Measurements from ENCODE around the gene KIFC3.

Gene KIFC3

GRCh38 chr16:57791893-57792461 is 10.3 kb downstream of the KIFC3 start:
- TF ChIP-seq SIN3A (IDR thresholded peaks at IDR 0.05; ENCODE audit: borderline replicate concordance, insufficient read depth, low read length): no peak
- no peak for TF ChIP-seq REST (IDR thresholded peaks at IDR 0.05; ENCODE audit: insufficient read depth in 1 of 2, low read depth in 2 of 2, low read length in 2 of 2)
- no peak for TF ChIP-seq TAF1 (IDR thresholded peaks at IDR 0.05; ENCODE audit: borderline replicate concordance, insufficient read depth, low read length)
- TF ChIP-seq POLR2AphosphoS5 (IDR thresholded peaks at IDR 0.05; ENCODE audit: low read depth, low read length): no peak
- TF ChIP-seq FOXP2 (optimal IDR thresholded peaks at IDR 0.05; ENCODE audit: borderline replicate concordance, extremely low read depth, extremely low read length, insufficient read depth): no peak

GRCh38 chr16:57791195-57791892 is 10.9 kb downstream of the KIFC3 start:
- no peak for TF ChIP-seq POLR2AphosphoS5 (IDR thresholded peaks at IDR 0.05; ENCODE audit: low read depth, low read length)
- TF ChIP-seq SIN3A (IDR thresholded peaks at IDR 0.05; ENCODE audit: borderline replicate concordance, insufficient read depth, low read length): no peak
- no peak for TF ChIP-seq FOXP2 (optimal IDR thresholded peaks at IDR 0.05; ENCODE audit: borderline replicate concordance, extremely low read depth, extremely low read length, insufficient read depth)
- no peak for TF ChIP-seq TAF1 (IDR thresholded peaks at IDR 0.05; ENCODE audit: borderline replicate concordance, insufficient read depth, low read length)
- no peak for TF ChIP-seq REST (IDR thresholded peaks at IDR 0.05; ENCODE audit: insufficient read depth in 1 of 2, low read depth in 2 of 2, low read length in 2 of 2)

GRCh38 chr16:57788951-57789350 is 13.3 kb downstream of the KIFC3 start:
- TF ChIP-seq TAF1 (IDR thresholded peaks at IDR 0.05; ENCODE audit: borderline replicate concordance, insufficient read depth, low read length) (no peak), FOXP2 (optimal IDR thresholded peaks at IDR 0.05; ENCODE audit: borderline replicate concordance, extremely low read depth, extremely low read length, insufficient read depth) (no peak), REST (IDR thresholded peaks at IDR 0.05; ENCODE audit: insufficient read depth in 1 of 2, low read depth in 2 of 2, low read length in 2 of 2) (no peak), SIN3A (IDR thresholded peaks at IDR 0.05; ENCODE audit: borderline replicate concordance, insufficient read depth, low read length) (no peak), POLR2AphosphoS5 (IDR thresholded peaks at IDR 0.05; ENCODE audit: low read depth, low read length) (no peak)

GRCh38 chr16:57788252-57788841 is 13.9 kb downstream of the KIFC3 start:
- TF ChIP-seq POLR2AphosphoS5 (IDR thresholded peaks at IDR 0.05; ENCODE audit: low read depth, low read length): no peak
- no peak for TF ChIP-seq TAF1 (IDR thresholded peaks at IDR 0.05; ENCODE audit: borderline replicate concordance, insufficient read depth, low read length)
- TF ChIP-seq FOXP2 (optimal IDR thresholded peaks at IDR 0.05; ENCODE audit: borderline replicate concordance, extremely low read depth, extremely low read length, insufficient read depth): no peak

- TF ChIP-seq TAF1 (IDR thresholded peaks at IDR 0.05; ENCODE audit: borderline replicate concordance, insufficient read depth, low read length): no peak
- TF ChIP-seq POLR2AphosphoS5 (IDR thresholded peaks at IDR 0.05; ENCODE audit: low read depth, low read length): no peak
These were observed 14.8 kb downstream of the KIFC3 start for GRCh38 chr16:57787519-57787905.

Data from PFSK-1 (cell line).